GM21619 (cell line): ENCODE data around the gene NCAPD2.
"Not testable (repeated sequence)": the region's sequence is repeated elsewhere in the genome, so short reads cannot be mapped to it uniquely, and the experiment has no call there.

Experiments
- ATAC-seq: cut with Tn5 transposase; IDR thresholded peaks from one replicate; pipeline ENCODE4 v1.9.1; 2021; ENCODE audit not compliant: unreplicated experiment

Gene NCAPD2

GRCh38 chr12:6548966-6549683, 55.2 kb downstream of the NCAPD2 start:
- no peak for ATAC-seq

GRCh38 chr12:6549684-6550151, 55.8 kb downstream of the NCAPD2 start:
- no peak for ATAC-seq

- ATAC-seq: no peak
Measured at GRCh38 chr12:6550294-6551062, 56.6 kb downstream of the NCAPD2 start.

DNA sequence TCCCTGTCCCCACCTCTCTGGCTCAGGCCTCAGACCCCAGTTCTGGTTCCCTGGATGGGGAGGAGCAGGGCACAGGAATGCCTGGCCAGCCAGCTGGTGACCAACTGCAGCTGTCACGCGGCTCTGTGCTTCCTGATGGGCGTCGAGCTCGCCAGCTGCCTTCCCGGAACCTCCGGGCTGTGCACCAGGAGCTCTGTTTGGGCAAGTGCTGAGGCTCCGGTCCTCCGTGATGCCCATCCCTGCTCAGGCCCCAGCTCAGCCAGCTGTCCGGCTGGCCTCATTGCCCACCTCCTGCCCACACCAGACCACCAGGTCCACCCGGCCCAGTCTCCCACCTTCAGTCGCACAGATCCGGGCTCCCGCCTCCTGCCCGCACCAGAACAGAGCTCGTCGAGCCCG, 57.2 kb downstream of the NCAPD2 start:
- ATAC-seq: no peak

GRCh38 chr12:6551496-6552139, 57.7 kb downstream of the NCAPD2 start:
- ATAC-seq: no peak

DNA sequence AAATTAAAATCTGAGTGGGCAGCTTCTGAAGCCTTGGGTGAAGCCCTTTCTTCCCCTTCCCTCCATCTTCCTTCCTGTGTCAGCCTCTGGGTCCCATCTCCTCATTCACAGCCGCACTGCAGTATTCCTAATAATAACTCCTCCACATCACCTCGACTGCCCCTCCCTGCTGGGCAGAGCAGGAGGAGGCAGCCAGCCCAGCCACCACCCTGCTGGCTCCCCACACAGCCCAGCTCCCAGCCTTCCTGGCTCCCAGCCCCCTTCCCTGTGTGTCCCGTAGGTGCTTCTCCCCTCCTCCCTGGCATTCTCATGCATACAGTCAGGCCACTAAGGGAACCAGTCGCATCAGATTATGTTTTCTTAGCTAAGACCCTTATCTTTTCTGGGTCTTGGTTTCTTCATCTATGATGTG, 58.2 kb downstream of the NCAPD2 start:
- no peak for ATAC-seq

DNA sequence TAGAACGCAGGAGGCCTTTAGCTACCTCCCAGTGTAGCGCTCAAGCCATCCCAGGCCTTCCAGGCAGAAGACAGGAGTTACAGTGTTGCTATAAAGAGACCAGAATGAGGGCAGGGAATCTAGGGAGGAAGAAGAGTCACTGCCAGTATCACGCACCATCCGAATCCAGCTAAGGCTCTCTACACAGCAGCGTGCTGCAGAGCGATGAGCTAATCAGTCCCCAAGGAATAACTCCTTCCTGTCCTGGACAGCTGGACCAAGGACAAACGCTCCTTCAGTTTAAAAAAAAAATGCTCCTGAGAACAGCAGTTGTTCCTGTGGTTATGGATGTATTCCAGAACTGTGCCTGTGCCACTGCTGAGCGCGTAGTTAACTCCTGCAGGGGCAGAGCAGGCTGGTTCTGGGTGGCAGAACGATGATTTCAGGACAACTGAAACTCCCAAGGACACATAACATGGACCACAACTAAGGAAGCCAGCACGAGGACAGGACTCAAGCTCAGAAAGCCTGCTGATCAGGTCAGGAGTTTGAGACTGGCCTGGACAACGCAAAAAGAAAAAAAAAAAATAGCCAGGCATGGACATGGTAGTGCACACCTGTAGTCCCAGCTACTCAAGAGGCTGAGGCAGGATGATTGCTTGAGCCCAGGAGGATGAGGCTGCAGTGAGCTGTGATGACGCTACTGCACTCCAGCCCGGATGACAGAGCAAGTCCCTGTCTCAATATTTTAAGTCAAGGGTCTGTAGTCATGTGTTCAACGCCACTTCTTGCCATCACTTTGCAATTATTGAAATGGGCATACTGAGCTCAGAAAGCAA, 59.4 kb downstream of the NCAPD2 start:
- no peak for ATAC-seq

DNA sequence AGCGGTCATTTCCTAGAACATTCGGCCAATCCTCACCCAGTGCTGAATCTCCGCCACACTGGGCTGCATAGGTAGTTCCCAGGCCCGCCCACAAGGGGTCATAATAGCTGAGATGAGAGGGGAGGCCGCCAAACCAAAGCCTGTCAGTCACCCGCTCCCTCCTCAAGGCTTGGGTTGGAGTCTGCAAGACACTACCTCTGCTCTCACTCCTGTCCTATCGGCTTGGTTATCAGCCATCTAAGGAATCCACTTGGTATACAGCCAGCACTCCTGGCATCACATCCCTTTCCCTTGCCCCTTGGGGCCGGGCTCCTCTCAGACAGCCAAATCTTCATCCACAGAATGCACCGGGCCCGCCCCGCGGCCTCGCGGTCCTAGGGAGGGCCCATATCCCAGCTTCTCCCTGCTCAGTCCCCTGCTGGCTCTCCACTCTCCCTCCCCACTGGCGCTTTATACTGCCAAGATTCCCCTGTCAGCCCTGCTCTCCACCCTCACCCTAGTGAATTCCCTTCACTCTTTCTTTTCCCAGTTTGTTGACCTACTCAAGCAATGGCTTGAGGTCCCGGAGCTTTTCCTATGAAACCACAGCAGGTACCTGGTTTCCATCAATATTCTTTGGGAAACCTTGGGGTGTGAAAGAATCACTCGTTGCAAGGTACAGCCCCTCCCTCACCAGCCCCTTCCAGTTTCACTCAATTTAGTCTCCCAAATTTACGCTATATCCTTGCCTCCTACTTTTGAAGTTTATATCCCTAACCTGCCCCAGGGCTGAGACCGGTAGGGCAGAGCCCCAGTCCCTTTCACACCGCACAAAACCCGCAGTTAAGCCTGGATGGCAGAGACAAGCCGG, 60.5 kb downstream of the NCAPD2 start:
- ATAC-seq: peak; percentile 55

DNA sequence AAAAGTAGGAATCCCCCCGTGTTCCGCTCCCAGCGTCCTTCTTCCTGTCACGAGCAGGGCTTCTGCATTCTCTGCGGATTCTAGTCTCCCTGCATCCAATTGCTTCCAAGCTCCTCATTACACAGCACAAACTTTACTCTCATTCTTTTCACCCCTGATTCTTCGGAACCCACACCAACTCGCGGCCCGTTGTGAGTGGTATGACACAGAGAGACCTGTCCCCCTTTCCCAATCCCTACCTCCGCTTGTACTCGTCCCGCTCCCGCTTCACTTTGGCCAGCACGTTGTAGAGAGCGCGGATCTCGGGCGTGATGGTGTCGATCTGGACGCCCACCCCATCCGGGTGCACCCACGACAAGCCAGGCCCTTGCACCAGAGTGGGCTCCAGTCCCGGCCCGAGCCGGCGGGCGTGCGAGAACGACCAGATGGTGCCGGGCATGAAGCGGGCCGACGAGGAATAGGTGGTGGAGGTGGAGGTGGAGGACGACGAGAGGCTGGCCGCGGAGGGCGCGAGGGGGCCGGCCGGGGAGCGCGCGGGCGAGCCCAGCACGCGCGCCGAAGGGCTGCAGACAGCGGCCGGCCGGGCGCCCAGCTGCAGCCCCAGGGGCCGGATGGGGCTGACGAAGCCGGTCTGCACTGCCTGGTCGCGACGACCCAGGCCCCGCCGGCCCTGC, 61.3 kb downstream of the NCAPD2 start:
- peak; percentile 9 for ATAC-seq

DNA sequence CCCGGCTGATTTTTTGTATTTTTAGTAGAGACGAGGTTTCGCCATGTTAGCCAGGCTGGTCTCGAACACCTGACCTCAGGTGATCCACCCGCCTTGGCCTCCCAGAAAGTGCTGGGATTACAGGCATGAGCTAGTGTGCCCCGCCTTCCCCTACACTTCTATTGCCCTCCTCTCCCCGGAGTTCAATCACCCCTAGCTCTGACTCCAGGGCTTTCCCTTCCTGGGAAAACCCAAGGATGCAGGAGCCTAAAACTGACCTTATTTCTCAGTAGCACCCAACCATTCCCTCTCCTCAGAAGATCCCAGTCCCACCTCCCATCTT, 62.6 kb downstream of the NCAPD2 start:
- ATAC-seq: not testable (repeated sequence)

- ATAC-seq: no peak
Measured at GRCh38 chr12:6556857-6557256, 63.0 kb downstream of the NCAPD2 start.

- not testable (repeated sequence) for ATAC-seq
Measured at GRCh38 chr12:6558014-6558760, 64.3 kb downstream of the NCAPD2 start.

GRCh38 chr12:6559500-6559899, 65.6 kb downstream of the NCAPD2 start:
- no peak for ATAC-seq

DNA sequence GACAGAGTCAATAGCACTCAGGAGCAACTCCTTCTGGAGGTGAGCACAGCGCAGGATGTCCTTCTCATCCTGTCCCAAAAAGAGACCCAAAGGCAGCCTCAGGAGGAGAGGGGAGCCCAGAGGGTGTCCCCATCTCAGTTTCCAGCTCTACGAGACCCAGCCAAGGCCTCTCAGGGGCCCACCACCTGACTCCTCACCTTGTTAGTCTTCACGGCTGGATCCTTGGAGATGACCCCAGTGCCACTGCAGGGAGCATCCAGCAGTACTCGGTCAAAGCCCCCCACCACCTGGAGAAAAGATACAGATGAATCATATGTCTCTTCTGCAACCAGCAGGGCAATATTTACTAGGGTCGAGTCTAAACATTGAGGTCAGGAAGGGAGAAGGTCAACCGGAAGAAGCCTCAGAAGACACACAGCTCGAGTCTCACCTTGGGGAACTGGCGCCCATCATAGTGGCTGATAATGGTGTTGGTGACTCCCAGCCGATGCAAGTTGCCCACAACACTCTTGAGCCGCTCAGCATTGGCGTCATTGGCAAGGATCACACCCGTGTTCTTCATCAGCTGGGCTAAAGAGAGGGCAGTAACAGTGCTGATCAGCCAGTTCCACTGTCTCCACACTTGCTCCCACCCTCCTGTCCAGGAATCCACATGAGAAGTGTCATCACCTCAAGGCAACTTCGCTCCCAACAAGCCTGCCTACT, 66.8 kb downstream of the NCAPD2 start:
- ATAC-seq: no peak

DNA sequence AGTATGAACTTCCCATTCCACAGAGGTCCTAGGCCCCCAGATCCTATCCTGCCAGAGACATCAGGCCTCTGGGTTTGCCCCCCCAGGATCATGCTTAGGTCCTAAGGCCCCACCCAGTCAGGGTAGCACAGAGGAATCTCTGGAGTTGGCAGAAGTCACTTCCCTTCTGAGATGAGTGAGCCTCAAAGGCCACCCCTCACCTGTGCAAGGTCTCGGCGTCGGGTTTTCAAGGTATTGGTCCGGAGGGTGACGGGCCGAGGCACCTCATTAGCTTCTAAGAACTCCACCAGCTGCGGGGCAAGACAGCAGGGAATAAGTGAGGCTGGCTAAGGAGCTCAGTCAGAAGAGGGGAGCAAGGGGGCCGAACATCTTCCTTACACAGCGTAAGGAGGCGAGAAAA, 69.0 kb downstream of the NCAPD2 start:
- no peak for ATAC-seq

GRCh38 chr12:6563448-6564050, 69.6 kb downstream of the NCAPD2 start:
- no peak for ATAC-seq

GRCh38 chr12:6567112-6567670, 73.3 kb downstream of the NCAPD2 start:
- no peak for ATAC-seq

GRCh38 chr12:6569312-6569711, 75.4 kb downstream of the NCAPD2 start:
- no peak for ATAC-seq
